ENCODE measurements around the gene GARS1.

- TF ChIP-seq CTCF (IDR thresholded peaks at IDR 0.05), result no peak
- TF ChIP-seq POLR2A (IDR thresholded peaks at IDR 0.05), result no peak
These were observed 41.1 kb downstream of the GARS1 start for GRCh38 chr7:30635798-30636197.

All from sigmoid colon (tissue), 3 donors.